ENCODE measurements around the gene DNPEP. TPM values are rescaled to one million over a fixed set of nuclear protein-coding genes. Genes with fewer than 3 reads are reported as not detected.

The DNPEP gene
- total RNA-seq, 5 donors from 2014 or later (not counting 1 experiment from before 2014, with no cell fraction given) = 73.5 to 88.8 (median 85.4) TPM

DNA sequence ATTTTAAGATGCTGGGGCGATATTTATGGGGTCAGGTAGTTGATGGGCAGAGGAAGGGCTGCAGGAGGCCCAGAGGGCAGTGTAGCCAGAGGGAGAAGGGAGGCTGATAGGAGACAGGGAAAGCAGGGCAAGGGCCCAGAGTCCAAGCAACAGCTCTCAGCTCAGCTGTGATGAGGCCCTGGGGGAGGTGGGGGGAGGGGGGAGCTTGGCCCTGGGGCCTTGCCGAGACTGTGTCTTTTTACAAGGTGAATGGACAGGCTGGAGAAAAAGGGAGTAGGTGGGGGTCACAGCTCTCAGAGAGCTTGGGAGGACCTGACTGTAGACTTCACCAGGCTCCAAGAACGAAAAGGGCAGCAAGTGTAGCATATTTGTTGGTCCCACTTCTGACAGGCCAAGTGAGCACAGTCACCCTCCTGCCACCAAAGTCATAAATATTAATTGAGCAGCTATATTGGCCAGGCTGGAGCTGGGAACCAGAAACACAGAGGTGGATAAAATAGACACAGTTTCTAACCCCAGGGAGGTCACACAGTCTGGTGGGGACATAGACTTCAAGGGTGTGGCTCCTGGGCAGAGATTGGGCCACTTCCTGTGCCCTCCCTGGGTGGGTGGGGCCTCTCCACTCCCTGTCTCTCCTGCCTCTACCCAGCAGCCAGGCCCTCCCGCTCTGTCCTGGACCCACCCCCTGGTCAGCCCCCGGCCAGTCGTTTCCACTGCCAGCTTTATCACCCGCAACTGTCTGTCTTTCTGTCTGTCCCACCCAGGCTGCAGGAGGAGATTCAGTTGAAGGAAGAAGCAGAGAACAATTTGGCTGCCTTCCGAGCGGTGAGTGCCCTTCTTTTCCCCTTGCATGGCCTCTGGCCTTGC, 31.9 kb upstream of the DNPEP start:
- Histone ChIP-seq H3K9me3 (no peaks in the 10 kb centered on the region), H3K27me3 (replicated peaks in 1 of 2; ENCODE audit: control insufficient read depth in 2 of 2, extremely low read depth in 1 of 2, insufficient read depth in 2 of 2, low read length in 1 of 2) (peaks cover 11 to 55% of the 10 kb centered on the region in 2 experiments), H3K27ac (ENCODE audit: low read length) (no peak overlapping the region), H3K4me3 (ENCODE audit: control insufficient read depth in 1 of 2, extremely low read depth in 1 of 2, low read length in 1 of 2) (no peak overlapping the region), H3K36me3 (ENCODE audit: control insufficient read depth in 2 of 2, extremely low read depth in 1 of 2, insufficient read depth in 1 of 2, low read length in 1 of 2) (no peaks in the 10 kb centered on the region), H3K4me1 (ENCODE audit: control insufficient read depth in 1 of 2, extremely low read depth in 1 of 2, insufficient read depth in 2 of 2, low read length in 2 of 2) (peaks cover 2 to 5% of the 10 kb centered on the region in 2 experiments)
- ATAC-seq (replicated peaks in 1 of 4) = no peak
- Mint-ChIP-seq H3K4me1 (peaks cover 0 to 5% (median 4%) of the 10 kb centered on the region in 3 donors), H3K9me3 (no peaks in the 10 kb centered on the region), H3K4me3 (peak overlapping the region in 2 of 3 donors; percentile 17 to 21), H3K36me3 (no peaks in the 10 kb centered on the region), H3K27ac (no peak overlapping the region), H3K27me3 (peaks cover 33 to 43% of the 10 kb centered on the region in 2 donors)
- ChIA-PET CTCF (interaction anchor here in 1 of 2 donors (0.6 to 1.2 kb wide), 2 partner anchors 12 to 453 kb away, joined by 3 to 5 read pairs; no protein-coding TSS in a partner anchor), POLR2A (no interaction called here)
- DNase-seq = no peak
- 86% methylated on average over 4 of the region's 9 CpGs for WGBS (ENCODE audit: insufficient coverage)

DNA sequence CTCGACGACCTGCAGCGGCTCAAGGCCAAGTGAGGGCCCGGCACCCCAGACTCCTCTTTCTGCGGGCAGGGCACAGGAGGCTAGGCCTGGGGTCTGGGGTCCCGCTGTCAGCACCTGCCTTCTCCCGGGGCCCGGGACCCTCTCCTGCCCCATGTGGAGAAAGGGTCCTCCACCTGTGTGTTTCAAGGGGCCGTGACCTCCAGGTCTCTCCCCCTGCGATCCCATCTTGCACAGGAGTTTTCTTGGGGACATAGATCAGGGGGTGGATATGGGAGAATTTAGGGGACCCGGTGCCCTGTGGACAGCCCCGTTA, 31.3 kb upstream of the DNPEP start:
- H3K4me3 ChIP-seq (ENCODE audit: control insufficient read depth in 1 of 2, extremely low read depth in 1 of 2, low read length in 1 of 2) = no peak overlapping the region
- ChIA-PET CTCF (interaction anchor here in 1 of 2 donors (0.6 to 1.2 kb wide), 2 partner anchors 12 to 452 kb away, joined by 3 to 5 read pairs; no protein-coding TSS in a partner anchor), POLR2A (no interaction called here)
- 51% methylated on average over 10 of the region's 12 CpGs for WGBS (ENCODE audit: insufficient coverage)
- H3K27me3 ChIP-seq (replicated peaks in 1 of 2; ENCODE audit: control insufficient read depth in 2 of 2, extremely low read depth in 1 of 2, insufficient read depth in 2 of 2, low read length in 1 of 2) = peaks cover 11 to 58% of the 10 kb centered on the region in 2 experiments
- no peaks in the 10 kb centered on the region for H3K9me3 ChIP-seq
- Mint-ChIP-seq H3K27me3 (peaks cover 32 to 43% of the 10 kb centered on the region in 2 donors), H3K36me3 (no peaks in the 10 kb centered on the region), H3K4me3 (peak overlapping the region in 2 of 3 donors; percentile 17 to 21), H3K9me3 (no peaks in the 10 kb centered on the region), H3K27ac (no peak overlapping the region), H3K4me1 (peaks cover 0 to 5% (median 4%) of the 10 kb centered on the region in 3 donors)
- no peak overlapping the region for H3K27ac ChIP-seq (ENCODE audit: low read length)
- peaks cover 2 to 5% of the 10 kb centered on the region in 2 experiments for H3K4me1 ChIP-seq (ENCODE audit: control insufficient read depth in 1 of 2, extremely low read depth in 1 of 2, insufficient read depth in 2 of 2, low read length in 2 of 2)
- no peak for DNase-seq
- H3K36me3 ChIP-seq (ENCODE audit: control insufficient read depth in 2 of 2, extremely low read depth in 1 of 2, insufficient read depth in 1 of 2, low read length in 1 of 2) = no peaks in the 10 kb centered on the region
- ATAC-seq (replicated peaks in 1 of 4) = no peak

DNA sequence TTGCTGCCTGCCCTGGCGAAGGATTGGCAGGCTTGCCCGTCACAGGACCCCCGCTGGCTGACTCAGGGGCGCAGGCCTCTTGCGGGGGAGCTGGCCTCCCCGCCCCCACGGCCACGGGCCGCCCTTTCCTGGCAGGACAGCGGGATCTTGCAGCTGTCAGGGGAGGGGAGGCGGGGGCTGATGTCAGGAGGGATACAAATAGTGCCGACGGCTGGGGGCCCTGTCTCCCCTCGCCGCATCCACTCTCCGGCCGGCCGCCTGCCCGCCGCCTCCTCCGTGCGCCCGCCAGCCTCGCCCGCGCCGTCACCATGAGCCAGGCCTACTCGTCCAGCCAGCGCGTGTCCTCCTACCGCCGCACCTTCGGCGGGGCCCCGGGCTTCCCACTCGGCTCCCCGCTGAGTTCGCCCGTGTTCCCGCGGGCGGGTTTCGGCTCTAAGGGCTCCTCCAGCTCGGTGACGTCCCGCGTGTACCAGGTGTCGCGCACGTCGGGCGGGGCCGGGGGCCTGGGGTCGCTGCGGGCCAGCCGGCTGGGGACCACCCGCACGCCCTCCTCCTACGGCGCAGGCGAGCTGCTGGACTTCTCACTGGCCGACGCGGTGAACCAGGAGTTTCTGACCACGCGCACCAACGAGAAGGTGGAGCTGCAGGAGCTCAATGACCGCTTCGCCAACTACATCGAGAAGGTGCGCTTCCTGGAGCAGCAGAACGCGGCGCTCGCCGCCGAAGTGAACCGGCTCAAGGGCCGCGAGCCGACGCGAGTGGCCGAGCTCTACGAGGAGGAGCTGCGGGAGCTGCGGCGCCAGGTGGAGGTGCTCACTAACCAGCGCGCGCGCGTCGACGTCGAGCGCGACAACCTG, 30.7 kb upstream of the DNPEP start, which contains the start of gene DES:
DES (plus strand) TSS at position 223 of the 857 bp plus-strand sequence; CDS start at position 309, 86 bp downstream.
- Mint-ChIP-seq H3K36me3 (no peaks in the 10 kb centered on the region), H3K4me3 (peak within 1 kb of the TSS in 2 of 3 donors; percentile 17 to 21)

DNA sequence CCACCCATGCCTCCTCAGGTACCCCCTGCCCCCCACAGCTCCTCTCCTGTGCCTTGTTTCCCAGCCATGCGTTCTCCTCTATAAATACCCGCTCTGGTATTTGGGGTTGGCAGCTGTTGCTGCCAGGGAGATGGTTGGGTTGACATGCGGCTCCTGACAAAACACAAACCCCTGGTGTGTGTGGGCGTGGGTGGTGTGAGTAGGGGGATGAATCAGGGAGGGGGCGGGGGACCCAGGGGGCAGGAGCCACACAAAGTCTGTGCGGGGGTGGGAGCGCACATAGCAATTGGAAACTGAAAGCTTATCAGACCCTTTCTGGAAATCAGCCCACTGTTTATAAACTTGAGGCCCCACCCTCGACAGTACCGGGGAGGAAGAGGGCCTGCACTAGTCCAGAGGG, 29.7 kb upstream of the DNPEP start:
- DNase-seq (no peak), ATAC-seq (replicated peaks in 1 of 4) (no peak)
- WGBS (ENCODE audit: insufficient coverage) = 81% methylated on average over 4 of the region's 9 CpGs
- H3K27ac ChIP-seq (ENCODE audit: low read length) = no peak overlapping the region
- ChIA-PET CTCF (no interaction called here), POLR2A (no interaction called here)
- peaks cover 0 to 5% (median 4%) of the 10 kb centered on the region in 3 donors for H3K4me1 Mint-ChIP-seq
- H3K4me3 ChIP-seq (ENCODE audit: control insufficient read depth in 1 of 2, extremely low read depth in 1 of 2, low read length in 1 of 2) = no peak overlapping the region
- no peak overlapping the region for H3K4me3 Mint-ChIP-seq
- no peaks in the 10 kb centered on the region for H3K36me3 Mint-ChIP-seq
- H3K27me3 Mint-ChIP-seq = peaks cover 37 to 48% of the 10 kb centered on the region in 2 donors
- H3K27ac Mint-ChIP-seq = no peak overlapping the region
- H3K9me3 Mint-ChIP-seq = peaks cover 0 to 2% (median 0%) of the 10 kb centered on the region in 3 donors
- H3K9me3 ChIP-seq = no peaks in the 10 kb centered on the region
- H3K27me3 ChIP-seq (replicated peaks in 1 of 2; ENCODE audit: control insufficient read depth in 2 of 2, extremely low read depth in 1 of 2, insufficient read depth in 2 of 2, low read length in 1 of 2) = peaks cover 11 to 56% of the 10 kb centered on the region in 2 experiments
- no peaks in the 10 kb centered on the region for H3K36me3 ChIP-seq (ENCODE audit: control insufficient read depth in 2 of 2, extremely low read depth in 1 of 2, insufficient read depth in 1 of 2, low read length in 1 of 2)
- H3K4me1 ChIP-seq (ENCODE audit: control insufficient read depth in 1 of 2, extremely low read depth in 1 of 2, insufficient read depth in 2 of 2, low read length in 2 of 2) = peaks cover 2 to 5% of the 10 kb centered on the region in 2 experiments

More for the DNA sequence above, 30.7 kb upstream of the DNPEP start, which contains the start of gene DES:
- peak in 1 of 4 experiments; percentile 12 for ATAC-seq (replicated peaks in 1 of 4)
- Mint-ChIP-seq H3K27ac (no peak within 1 kb of the TSS), H3K27me3 (peaks cover 36 to 45% of the 10 kb centered on the region in 2 donors), H3K9me3 (no peaks in the 10 kb centered on the region), H3K4me1 (peaks cover 0 to 5% (median 4%) of the 10 kb centered on the region in 3 donors)
- Histone ChIP-seq H3K9me3 (no peaks in the 10 kb centered on the region), H3K4me3 (ENCODE audit: control insufficient read depth in 1 of 2, extremely low read depth in 1 of 2, low read length in 1 of 2) (no peak within 1 kb of the TSS), H3K27me3 (replicated peaks in 1 of 2; ENCODE audit: control insufficient read depth in 2 of 2, extremely low read depth in 1 of 2, insufficient read depth in 2 of 2, low read length in 1 of 2) (peaks cover 11 to 56% of the 10 kb centered on the region in 2 experiments), H3K27ac (ENCODE audit: low read length) (no peak within 1 kb of the TSS), H3K36me3 (ENCODE audit: control insufficient read depth in 2 of 2, extremely low read depth in 1 of 2, insufficient read depth in 1 of 2, low read length in 1 of 2) (no peaks in the 10 kb centered on the region), H3K4me1 (ENCODE audit: control insufficient read depth in 1 of 2, extremely low read depth in 1 of 2, insufficient read depth in 2 of 2, low read length in 2 of 2) (peaks cover 2 to 5% of the 10 kb centered on the region in 2 experiments)
- ChIA-PET CTCF (interaction anchor here in 1 of 2 donors (0.6 to 1.2 kb wide), 2 partner anchors 13 to 451 kb away, joined by 3 to 5 read pairs; no protein-coding TSS in a partner anchor), POLR2A (no interaction called here)
- 20% methylated on average over 98 of the region's 98 CpGs for WGBS (ENCODE audit: insufficient coverage)
- DNase-seq = no peak

DNA sequence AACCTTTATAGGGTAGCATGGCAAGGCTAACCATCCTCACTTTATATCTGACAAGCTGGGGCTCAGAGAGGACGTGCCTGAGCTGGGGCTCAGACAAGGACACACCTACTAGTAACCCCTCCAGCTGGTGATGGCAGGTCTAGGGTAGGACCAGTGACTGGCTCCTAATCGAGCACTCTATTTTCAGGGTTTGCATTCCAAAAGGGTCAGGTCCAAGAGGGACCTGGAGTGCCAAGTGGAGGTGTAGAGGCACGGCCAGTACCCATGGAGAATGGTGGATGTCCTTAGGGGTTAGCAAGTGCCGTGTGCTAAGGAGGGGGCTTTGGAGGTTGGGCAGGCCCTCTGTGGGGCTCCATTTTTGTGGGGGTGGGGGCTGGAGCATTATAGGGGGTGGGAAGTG, 29.2 kb upstream of the DNPEP start:
- Histone ChIP-seq H3K27me3 (replicated peaks in 1 of 2; ENCODE audit: control insufficient read depth in 2 of 2, extremely low read depth in 1 of 2, insufficient read depth in 2 of 2, low read length in 1 of 2) (peaks cover 11 to 59% of the 10 kb centered on the region in 2 experiments), H3K36me3 (ENCODE audit: control insufficient read depth in 2 of 2, extremely low read depth in 1 of 2, insufficient read depth in 1 of 2, low read length in 1 of 2) (no peaks in the 10 kb centered on the region), H3K4me3 (ENCODE audit: control insufficient read depth in 1 of 2, extremely low read depth in 1 of 2, low read length in 1 of 2) (no peak overlapping the region), H3K9me3 (no peaks in the 10 kb centered on the region), H3K4me1 (ENCODE audit: control insufficient read depth in 1 of 2, extremely low read depth in 1 of 2, insufficient read depth in 2 of 2, low read length in 2 of 2) (peaks cover 2 to 5% of the 10 kb centered on the region in 2 experiments), H3K27ac (ENCODE audit: low read length) (no peak overlapping the region)
- 81% methylated on average over 3 of the region's 4 CpGs for WGBS (ENCODE audit: insufficient coverage)
- no peaks in the 10 kb centered on the region for H3K36me3 Mint-ChIP-seq
- CTCF ChIA-PET = interaction anchor here in 1 of 2 donors (0.7 kb wide), 1 partner anchor 143 kb away, joined by 3 read pairs; no protein-coding TSS in a partner anchor
- no peak overlapping the region for H3K4me3 Mint-ChIP-seq
- H3K27ac Mint-ChIP-seq = no peak overlapping the region
- H3K9me3 Mint-ChIP-seq = peaks cover 0 to 2% (median 0%) of the 10 kb centered on the region in 3 donors
- peaks cover 36 to 46% of the 10 kb centered on the region in 2 donors for H3K27me3 Mint-ChIP-seq
- peaks cover 0 to 5% (median 4%) of the 10 kb centered on the region in 3 donors for H3K4me1 Mint-ChIP-seq
- DNase-seq = no peak
- no peak for ATAC-seq (replicated peaks in 1 of 4)
- POLR2A ChIA-PET = interaction anchor here in 1 of 2 donors (0.5 kb wide), 1 partner anchor 932 kb away, joined by 4 read pairs; no protein-coding TSS in a partner anchor
